Measurements from ENCODE around the gene GLUD1. TPM values are rescaled to one million over a fixed set of nuclear protein-coding genes. Genes with fewer than 3 reads are reported as not detected.
A peak's percentile ranks its signal among the peaks of the same experiment; 100 is the strongest.
"Not testable (repeated sequence)": the region's sequence is repeated elsewhere in the genome, so short reads cannot be mapped to it uniquely, and the experiment has no call there.

Gene GLUD1
- total RNA-seq, 1 donor from 2014 or later = 175 TPM

DNA sequence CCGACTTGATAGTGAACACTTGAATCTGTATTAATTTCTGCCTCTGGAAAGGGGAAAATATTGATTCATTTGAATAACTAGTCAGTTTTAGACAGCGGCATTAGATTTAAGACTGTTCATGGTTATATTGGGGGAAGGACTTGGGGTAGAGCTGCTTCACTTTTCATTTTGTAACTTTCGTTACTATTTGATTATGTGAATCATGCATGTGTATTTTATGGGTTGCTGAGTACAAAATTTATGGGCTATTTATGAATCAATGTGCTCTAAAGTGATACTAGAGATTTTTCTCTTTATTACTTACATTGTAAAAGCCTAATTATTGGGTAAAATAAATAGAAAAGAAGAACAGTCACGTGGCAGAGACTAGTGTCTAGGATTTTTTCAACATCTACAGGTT, 4.9 kb downstream of the GLUD1 start:
- DNase-seq = no peak

DNA sequence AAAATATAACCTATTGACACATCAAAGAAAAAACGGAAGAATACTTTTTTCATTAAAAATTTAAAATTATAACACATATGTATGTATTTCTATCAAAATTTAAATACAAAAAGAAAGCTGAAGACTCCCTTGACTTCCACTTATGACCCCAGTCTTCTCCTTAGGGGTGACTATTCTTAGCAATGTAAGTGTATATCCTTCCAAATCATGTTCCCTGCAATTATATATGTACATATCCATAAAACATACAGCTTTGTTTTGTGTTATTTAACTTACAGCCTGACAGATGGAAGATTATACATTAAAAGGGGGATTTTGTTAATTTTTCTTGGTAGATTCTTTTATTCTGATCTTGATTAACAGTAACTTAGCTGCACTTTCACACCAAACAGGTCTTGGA, 9.1 kb downstream of the GLUD1 start:
- DNase-seq = no peak

DNA sequence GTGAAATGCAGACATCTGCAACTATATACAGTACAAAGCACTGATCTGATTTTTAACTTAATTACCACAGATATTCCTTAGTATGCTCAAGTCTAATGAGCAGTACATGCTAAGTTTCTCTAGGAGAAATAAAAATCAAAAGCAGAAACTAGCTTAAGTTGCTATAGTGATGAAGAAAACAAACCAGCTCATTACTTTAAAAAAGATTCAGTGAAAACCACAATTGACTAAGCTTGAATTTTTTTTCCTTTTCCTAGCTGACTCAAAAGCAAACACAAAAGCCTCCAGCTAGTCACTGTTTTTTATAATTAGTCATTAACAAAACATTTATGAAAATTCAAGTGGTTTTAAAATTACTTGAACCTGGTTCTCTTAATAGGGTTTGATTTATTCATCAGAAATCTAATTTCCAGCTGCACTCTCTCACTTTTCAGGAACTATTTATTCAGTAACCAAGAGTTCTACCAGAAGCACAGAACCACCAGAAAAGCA, 10.3 kb downstream of the GLUD1 start:
- not testable (repeated sequence) for DNase-seq

DNA sequence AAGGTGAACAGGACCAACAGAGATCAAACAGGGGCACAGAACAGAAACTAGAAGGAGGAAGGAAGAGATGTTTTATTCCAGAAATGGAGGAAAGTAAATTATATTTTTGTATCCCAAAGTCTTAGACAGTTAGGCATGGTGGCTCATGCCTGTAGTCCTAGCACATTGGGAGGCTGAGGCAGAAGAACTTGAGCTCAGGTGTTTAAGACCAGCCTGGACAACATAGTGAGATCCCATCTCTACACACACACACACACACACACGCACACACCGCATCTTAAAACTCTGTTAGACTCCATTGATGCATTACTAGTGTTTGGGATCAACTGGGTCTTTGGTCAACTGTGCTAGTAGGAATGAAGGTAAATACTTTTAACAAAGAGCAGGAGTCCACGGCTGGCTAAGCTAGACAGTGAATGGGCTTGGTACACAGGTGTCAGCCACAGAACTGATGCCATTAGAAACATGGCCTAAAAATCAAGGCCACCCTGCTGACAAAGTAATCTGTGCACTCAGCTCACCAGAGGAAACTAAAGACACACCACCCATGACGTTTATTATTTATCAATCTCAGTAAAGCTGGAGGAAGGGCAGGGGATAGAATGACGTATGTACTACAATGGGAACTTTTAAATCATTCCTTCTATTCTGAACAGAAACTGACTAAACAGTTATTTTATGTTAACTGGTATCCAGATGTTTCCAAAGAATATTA, 10.9 kb downstream of the GLUD1 start:
- not testable (repeated sequence) for DNase-seq

DNA sequence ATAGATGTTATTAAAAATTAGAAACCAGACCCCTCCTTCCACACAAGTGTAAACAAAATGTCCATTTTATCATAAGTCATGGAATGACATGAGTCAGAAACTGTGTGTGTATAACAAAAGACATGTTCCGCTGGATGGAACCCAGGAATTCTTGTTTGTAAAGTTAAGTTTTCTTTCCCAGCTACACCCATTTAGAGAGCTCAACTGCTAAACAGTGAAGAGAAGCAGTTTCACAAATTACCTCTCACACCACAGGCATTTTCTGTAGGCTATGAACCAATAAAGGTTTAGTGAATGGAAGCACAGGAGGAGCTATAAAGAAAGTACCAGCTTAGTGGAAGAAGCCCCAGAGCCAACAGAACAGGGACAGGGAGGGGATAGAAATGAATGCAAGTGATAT, 12.4 kb downstream of the GLUD1 start:
- DNase-seq = not testable (repeated sequence)

DNA sequence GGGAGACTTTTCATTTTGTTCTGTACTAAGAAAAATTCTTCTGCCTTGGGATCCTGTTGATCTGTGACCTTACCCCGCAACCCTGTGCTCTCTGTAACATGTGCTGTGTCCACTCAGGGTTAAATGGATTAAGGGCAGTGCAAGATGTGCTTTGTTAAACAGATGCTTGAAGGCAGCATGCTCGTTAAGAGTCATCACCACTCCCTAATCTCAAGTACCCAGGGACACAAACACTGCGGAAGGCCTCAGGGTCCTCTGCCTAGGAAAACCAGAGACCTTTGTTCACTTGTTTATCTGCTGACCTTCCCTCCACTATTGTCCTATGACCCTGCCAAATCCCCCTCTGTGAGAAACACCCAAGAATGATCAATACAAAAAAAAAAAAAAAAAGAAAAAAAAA, 13.1 kb downstream of the GLUD1 start:
- not testable (repeated sequence) for DNase-seq

DNA sequence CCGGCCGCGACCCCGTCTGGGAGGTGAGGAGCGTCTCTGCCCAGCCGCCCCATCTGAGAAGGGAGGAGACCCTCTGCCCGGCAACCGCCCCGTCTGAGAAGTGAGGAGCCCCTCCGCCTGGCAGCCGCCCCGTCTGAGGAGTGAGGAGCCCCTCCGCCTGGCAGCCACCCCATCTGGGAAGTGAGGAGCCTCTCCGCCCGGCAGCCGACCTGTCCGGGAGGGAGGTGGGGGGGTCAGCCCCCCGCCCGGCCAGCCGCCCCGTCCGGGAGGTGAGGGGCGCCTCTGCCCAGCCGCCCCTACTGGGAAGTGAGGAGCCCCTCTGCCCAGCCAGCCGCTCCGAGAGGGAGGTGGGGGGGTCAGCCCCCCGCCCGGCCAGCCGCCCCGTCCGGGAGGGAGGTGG, 14.0 kb downstream of the GLUD1 start:
- DNase-seq = not testable (repeated sequence)

DNA sequence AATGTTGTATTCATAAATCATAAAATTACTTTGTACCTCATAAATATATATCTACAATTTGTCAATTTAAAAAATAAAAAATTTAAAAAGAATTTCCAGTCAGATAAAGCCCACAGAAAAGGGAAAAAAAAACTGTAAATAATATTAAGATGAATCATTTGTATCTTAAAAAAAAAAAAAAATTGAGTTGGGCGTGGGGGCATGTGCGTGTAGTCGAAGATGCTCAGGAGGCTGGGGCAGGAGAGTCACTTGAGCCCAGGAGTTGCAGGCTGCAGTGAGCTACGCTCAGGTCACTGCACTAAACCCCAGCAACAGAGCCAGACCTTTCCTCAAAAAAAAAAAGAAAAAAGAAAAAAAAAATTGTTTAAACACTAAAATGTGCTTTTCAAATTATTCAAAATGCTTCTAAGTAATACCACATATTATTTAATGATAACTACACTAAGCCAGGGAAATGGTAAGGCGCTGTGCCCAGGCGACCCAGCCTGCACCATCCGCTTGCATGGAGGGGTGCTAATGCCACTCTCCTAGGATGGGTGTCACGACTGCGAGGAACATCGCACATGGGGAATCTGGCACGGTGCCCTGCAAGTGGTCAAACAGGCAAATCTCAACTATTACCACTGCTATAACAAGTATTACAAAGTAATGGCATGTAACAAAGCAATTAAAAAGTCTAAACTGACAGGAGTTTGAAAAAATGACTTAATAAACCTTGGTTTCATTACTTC, 15.4 kb downstream of the GLUD1 start:
- no peak for DNase-seq

DNA sequence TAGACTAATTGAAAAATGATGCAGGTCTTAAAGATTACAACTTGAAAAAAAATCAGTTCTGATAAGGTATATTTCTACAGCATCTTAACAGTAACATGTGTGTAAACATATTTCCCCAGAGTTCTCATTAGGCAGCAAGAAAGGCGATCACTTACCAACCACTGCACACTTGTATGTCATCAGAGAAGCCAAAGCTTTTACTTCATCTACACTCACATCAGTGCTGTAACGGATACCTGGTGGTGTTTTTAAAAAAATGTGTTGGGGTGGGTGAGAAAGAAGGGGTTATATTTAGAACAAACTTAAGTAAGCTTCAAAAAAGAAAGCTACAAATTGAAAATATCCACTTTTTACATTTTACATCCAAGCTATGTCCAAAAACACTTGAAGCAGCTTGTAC, 18.2 kb downstream of the GLUD1 start:
- not testable (repeated sequence) for DNase-seq

DNA sequence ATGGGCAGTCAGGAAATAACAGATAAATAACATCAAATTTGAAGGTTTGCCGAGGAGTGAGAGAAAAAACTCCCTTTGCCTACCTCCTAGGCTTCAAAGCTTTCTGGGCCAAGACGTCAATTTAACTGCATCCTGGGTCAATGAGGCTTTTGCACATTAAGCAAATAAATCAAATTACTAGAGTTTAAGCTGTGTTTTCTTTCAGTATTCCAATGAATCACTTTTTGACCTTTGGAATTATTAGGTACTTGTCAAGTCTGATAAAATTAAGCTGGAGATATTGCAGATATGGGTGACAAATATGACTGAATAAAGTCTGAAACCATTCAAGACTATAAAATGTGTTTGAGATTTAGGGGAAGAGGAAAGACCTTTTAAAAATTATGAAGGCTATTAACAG, 22.2 kb downstream of the GLUD1 start:
- no peak for DNase-seq

DNA sequence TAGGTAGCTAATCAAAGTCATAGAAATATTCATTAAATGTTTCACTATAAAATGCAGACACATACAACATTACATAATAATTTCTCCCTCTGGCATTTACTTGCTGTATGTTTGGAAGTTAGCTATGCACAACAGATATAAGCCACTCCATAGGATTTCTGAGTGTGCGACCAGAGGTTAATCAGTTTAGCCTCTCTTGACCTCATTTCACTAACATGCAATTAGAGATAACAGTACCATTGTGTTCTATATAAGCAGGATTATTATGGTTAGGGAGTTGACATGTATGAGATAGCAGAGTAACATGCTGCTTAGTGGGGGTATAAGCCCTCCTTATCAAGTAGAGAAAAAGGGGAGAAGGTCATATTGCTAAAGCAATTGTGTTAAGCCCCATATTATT, 26.4 kb downstream of the GLUD1 start:
- DNase-seq = no peak

DNA sequence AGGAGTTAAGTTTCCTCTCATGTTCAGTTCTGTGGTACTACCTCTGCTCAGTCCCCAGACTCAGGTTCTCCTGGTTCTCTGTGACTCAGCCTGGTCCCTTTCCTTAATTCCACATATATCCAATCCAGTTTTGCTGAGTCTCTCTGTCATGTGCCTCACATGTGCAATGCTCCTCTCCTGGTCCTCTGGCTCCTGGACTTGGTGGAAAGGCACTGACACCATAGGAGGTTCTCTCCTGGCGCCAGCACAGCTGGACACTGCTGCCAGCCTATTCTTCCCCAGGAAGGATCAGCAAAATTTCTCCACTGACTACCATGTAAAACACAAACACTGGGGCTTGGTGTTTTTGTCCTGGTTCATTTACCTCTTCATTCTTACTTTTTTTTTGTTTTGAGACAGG, 27.8 kb downstream of the GLUD1 start:
- no peak for DNase-seq

DNA sequence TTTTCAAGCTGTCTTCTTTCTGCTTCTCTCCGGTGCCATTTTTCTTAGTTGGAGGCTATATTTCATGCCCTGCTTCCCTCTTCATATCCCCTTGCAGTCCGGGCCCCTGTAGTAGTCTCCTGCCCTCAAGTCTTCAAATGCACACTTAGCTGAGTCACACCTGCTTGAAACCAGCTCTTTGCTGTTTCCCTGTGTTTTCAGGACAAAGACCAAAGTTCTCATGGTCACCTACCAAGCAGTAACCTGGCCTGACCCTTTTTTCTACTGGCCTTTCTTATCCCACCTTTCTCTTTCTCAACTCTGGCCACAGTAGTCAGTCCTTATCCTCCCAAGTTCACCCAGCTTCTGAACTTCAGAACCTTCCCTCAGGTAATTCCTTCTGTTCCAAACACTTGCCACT, 28.5 kb downstream of the GLUD1 start:
- no peak for DNase-seq

DNA sequence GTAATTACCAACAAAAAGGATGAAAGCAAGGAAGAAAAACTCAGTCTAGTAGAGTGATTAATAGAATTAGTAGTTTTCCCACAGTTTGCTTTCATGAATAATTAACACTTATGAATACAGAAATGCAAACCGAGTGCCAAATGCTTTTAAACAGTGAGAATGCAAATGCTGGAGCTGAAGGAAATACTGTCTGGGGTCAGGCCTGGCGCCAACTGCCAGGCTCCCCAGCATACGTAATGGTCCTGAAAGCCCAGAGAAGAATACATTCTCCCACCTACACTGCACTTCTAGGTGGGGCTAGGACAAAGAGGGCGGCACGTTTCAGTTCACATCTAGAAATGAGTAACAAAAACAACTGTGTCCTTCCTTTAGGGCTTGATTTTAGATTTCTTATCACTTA, 30.0 kb downstream of the GLUD1 start:
- DNase-seq = no peak

DNA sequence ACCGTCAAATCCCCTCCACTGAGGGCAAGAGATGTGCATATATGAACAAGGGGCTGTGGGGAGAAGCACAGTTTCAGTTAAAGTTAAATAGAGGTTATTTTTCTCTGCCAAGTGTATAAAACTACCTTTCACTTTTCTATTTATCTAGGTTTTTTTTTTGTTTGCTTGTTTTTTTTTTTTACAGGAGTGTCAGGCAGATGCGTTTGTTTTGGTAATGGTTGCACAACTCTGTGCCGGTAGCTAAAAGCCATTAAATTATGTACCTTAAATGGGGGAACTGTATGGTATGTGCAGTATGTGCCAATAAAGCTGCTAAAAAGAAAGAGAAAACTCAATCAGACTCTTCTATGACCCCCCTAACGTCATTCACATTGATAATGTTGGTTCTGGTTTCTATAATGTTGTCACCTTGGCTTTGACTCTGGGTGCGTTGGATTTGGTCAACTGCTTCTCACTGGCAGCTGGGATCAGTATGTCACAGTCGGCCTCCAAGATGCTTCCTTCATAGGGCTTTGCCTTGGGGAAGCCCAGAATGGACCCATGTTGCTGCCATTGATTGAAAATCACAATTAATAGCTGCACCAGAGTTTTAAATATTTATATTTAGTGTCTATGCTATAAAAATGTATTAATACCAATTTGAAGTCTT, 34.2 kb downstream of the GLUD1 start:
- DNase-seq = no peak

DNA sequence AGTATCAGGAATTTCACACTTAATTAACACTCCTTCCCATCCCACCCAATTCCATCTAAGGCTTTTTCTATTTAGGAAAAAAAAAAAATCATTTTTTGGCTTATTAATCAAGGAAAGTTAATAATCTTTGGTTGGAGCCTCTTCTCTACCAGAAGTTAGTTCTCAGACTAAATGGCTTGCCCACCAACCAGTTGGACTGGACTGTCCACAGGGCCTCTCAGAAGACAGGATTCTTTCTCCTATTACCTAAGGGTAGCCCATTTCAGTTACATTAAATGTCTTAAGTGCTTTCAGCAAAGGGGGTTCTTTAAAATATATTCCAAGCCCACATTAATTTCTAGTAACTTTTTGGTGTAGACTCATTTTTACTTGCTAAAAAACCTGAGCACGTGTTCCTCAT, 35.2 kb downstream of the GLUD1 start:
- DNase-seq = no peak

DNA sequence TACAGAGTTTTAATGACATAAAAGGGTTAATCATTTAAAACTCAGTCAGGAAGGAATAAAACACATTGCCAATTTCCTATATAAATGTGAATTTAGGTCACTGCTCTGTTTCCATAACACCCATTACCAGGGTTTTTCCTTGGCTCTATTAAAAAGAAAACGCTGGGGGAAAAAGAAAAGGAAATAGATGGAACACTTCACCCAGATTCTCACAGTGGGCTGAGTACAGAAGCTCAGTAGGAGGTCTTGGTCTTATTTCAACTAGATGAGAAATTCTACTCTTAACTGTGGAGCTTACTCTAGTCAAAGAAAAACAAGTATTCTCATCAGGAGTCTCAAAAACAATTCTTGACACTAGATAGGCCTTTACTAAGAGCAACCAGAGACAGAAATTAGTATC, 36.5 kb downstream of the GLUD1 start:
- DNase-seq = no peak

DNA sequence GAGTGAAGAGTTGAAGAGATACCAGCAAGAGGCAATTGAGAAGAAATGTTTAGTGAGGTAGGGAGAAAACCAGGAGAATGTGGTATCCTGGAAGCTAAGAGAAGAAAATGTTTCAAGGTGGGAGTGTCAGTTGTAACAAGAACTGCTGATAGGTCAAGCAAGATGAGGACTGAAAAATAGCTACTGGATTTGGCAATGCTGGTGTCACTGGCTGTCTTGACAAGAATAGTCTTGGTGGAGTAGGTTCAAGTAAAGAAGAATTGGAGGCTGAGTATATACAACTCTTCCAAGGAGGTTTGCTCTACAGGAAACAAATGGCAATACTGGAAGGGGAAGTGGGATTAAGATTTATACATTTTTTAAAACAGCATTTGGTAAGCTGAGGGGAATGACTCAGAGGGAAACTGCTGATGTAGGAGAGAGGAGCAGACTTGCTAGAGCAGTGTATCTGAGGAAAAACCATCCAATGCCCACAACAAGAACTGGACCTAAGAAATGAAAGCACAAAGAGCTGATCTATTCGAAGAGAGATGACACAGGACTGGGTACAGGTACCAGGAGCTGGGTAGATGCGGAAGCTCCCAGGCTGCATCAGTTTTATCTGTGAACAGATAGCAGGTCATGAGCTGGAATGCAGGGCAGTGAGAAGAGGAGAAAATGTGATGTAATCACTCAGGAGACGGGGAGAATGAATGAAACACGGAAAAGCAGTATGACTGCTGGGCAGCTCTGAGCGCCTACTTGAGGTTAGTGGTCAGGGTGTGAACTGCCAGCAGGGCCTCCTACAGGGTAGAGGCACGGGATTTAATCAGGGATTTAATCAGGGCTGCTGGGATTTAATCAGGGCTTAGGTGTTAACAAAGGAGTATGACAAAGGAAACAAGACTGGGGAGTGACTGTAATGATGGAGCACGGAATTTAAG, 40.0 kb downstream of the GLUD1 start:
- DNase-seq = no peak

DNA sequence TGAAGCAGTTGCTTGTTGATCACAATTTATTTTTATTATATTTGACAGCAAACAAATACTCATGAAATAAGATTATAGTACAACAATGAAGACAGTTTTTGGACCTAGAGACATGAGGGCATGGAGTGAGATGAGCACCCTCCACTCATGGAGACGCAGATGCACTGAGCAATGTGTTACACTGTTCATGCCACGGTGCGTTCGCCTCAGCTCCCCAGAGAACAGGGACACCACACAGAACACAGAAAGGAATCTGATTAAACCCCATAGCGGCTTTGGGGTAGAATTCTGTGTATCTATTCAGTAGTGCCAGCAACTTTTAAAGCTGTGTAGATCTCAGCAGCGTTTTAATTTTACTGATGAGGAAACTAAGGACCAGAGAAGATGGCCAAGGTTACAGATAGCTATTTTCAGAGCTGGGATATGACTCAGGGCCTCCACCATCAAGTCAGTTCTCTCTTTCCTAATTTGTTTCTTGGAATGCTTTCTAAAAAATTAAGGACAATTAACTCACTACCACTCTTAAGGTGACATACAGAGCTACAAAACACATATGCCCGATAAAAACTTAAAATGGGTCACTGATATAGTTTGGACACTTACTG, 41.0 kb downstream of the GLUD1 start:
- DNase-seq = no peak

DNA sequence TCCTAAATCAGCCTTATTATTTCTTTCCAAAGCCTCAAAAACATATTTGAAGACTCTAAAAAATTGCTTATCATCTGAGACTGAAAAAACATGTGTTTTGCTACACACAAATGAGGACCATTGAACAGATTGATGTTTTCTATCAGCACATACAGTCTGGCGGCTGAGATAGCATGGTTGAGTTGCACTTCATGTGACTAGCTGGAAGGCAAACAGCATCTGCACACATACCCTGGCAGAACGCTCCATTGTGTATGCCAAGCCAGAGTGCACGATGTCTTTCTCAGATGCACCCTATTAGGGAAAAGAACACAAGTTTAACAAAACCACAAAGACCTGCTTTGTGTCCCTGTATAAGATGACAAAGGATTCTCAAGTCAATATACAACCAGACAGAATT, 41.5 kb downstream of the GLUD1 start:
- DNase-seq = peak; percentile 19

DNA sequence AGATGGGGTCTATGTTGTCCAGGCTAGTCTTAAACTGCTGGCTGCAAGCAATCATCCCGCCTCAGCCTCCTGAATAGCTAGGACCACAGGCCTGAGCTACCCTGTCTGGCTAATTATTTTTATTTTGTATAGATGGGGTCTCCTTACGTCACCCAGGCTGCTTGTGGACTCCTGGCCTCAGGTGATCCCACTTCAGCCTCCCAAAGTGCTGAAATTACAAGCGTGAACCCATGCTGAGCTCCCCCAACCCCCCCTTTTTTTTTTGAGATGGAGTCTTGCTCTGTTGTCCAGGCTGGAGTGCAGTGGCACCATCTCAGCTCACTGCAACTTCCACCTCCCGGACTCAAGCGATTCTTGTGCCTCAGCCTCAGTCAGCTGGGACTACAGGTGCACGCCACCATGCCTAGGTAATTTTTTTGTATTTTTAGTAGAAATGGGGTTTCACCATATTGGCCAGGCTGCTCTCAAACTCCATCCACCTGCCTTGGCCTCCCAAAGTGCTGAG, 49.2 kb downstream of the GLUD1 start:
- DNase-seq = no peak

DNA sequence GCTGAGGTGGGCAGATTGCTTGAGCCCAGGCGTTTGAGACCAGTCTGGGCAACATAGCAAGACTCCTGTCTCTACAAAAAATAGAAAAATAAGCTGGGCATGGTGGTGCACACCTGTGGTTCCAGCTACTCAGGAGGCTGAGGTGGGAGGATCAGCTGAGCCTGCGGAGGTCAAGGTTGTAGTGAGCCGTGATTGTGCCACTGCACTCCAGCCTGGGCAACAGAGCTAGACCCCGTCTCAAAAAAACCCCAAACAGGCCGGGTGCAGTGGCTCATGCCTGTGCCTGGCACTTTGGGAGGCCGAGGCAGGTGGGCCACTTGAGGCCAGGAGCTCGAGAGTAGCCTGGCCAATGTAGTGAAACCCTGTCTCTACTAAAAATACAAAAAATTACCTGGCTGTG, 51.1 kb downstream of the GLUD1 start:
- DNase-seq = not testable (repeated sequence)

All from occipital lobe (tissue), 2 donors.